ENCODE measurements around the gene TCF4.
A peak's percentile ranks its signal among the peaks of the same experiment; 100 is the strongest.

TCF4 gene

GRCh38 chr18:55588111-55588869 lies at the start of gene TCF4:
Gene TCF4 (minus strand): TSS chr18:55588192. CDS start chr18:55587116, 1,076 bp downstream.
- DNase-seq, result peak; percentile 76

- DNase-seq, result no peak
Observed at GRCh38 chr18:55637204-55637603, 49.2 kb upstream of the TCF4 start.

- no peak for DNase-seq
Observed at GRCh38 chr18:55635439-55635838, 47.4 kb upstream of the TCF4 start.

- DNase-seq, result no peak
Observed at GRCh38 chr18:55634545-55634944, 46.6 kb upstream of the TCF4 start.

- DNase-seq, result no peak
Observed at GRCh38 chr18:55633032-55633431, 45.0 kb upstream of the TCF4 start.

GRCh38 chr18:55629133-55629532 lies 41.1 kb upstream of the TCF4 start:
- DNase-seq, result no peak

- DNase-seq, result no peak
Observed at GRCh38 chr18:55627007-55627406, 39.0 kb upstream of the TCF4 start.

- DNase-seq, result no peak
Observed at GRCh38 chr18:55625901-55626300, 37.9 kb upstream of the TCF4 start.

GRCh38 chr18:55623626-55624025 lies 35.6 kb upstream of the TCF4 start:
- no peak for DNase-seq

- no peak for DNase-seq
Observed at GRCh38 chr18:55610506-55610905, 22.5 kb upstream of the TCF4 start.

- DNase-seq, result no peak
Observed at GRCh38 chr18:55609160-55609825, 21.3 kb upstream of the TCF4 start.

GRCh38 chr18:55608497-55608896 lies 20.5 kb upstream of the TCF4 start:
- DNase-seq, result no peak

GRCh38 chr18:55607773-55608172 lies 19.8 kb upstream of the TCF4 start:
- no peak for DNase-seq

- no peak for DNase-seq
Observed at GRCh38 chr18:55605733-55606338, 17.8 kb upstream of the TCF4 start.

GRCh38 chr18:55603775-55604174 lies 15.8 kb upstream of the TCF4 start:
- no peak for DNase-seq

- DNase-seq, result no peak
Observed at GRCh38 chr18:55593888-55594287, 5.9 kb upstream of the TCF4 start.

GRCh38 chr18:55592572-55592971 lies 4.6 kb upstream of the TCF4 start:
- no peak for DNase-seq

GRCh38 chr18:55592106-55592505 lies 4.1 kb upstream of the TCF4 start:
- no peak for DNase-seq

GRCh38 chr18:55589625-55590291 lies 1.8 kb upstream of the TCF4 start:
- peak; percentile 98 for DNase-seq

- peak; percentile 39 for DNase-seq
Observed at GRCh38 chr18:55588870-55589595, 1.0 kb upstream of the TCF4 start.

GRCh38 chr18:55587418-55588110 lies 428 bp downstream of the TCF4 start:
- DNase-seq, result peak; percentile 67

GRCh38 chr18:55585920-55586561 lies 2.0 kb downstream of the TCF4 start:
- peak; percentile 24 for DNase-seq

Data from NCI-H82 (cell line).